KMS-11 (cell line): Measurements from ENCODE around the gene SLC22A23.
"Not testable (repeated sequence)": the region's sequence is repeated elsewhere in the genome, so short reads cannot be mapped to it uniquely, and the experiment has no call there.

ENCODE experiments used
- H2AFZ ChIP-seq: fragments of 200-600 bp; sonication (generic); 2 replicates; pipeline ENCODE4 v1.6.1; 2016; ENCODE audit warnings: antibody characterized with exemption, mixed run types, low read depth
- H3K27ac ChIP-seq: fragments of 200-600 bp; sonication (generic); 2 replicates; pipeline ENCODE4 v1.6.1; 2016; ENCODE audit warnings: mild to moderate bottlenecking, mixed run types
- H3K27me3 ChIP-seq: fragments of 200-600 bp; sonication (generic); 2 replicates; pipeline ENCODE4 v1.6.1; 2017; ENCODE audit warnings: mild to moderate bottlenecking, low read depth, mixed run types, moderate library complexity; ENCODE audit not compliant: insufficient read depth
- H3K36me3 ChIP-seq: fragments of 200-600 bp; sonication (generic); 2 replicates; pipeline ENCODE4 v1.6.1; 2017; ENCODE audit warnings: mild to moderate bottlenecking, mixed run types; ENCODE audit not compliant: insufficient read depth
- H3K4me1 ChIP-seq: fragments of 200-600 bp; sonication (generic); 2 replicates; pipeline ENCODE4 v1.6.1; 2016; ENCODE audit warnings: mild to moderate bottlenecking, low read depth, mixed run types; ENCODE audit not compliant: poor library complexity, severe bottlenecking
- H3K4me2 ChIP-seq: fragments of 200-600 bp; sonication (generic); 2 replicates; pipeline ENCODE4 v1.7.0; 2016; ENCODE audit warnings: mild to moderate bottlenecking, mixed run types
- H3K4me3 ChIP-seq: fragments of 200-600 bp; sonication (generic); IDR thresholded peaks from 2 replicates; pipeline ENCODE4 v1.6.1; 2017; ENCODE audit warnings: low read depth, low read length, mixed read lengths; ENCODE audit not compliant: insufficient read depth
- H3K79me2 ChIP-seq: fragments of 200-600 bp; sonication (generic); 2 replicates; pipeline ENCODE4 v1.6.1; 2016; ENCODE audit warnings: low read depth, mixed run types; ENCODE audit not compliant: insufficient read depth
- H3K9ac ChIP-seq: fragments of 200-600 bp; sonication (generic); 2 replicates; pipeline ENCODE4 v1.6.1; 2016; ENCODE audit warnings: mild to moderate bottlenecking, mixed run types
- H4K20me1 ChIP-seq: fragments of 200-600 bp; sonication (generic); 2 replicates; pipeline ENCODE4 v1.6.1; 2016; ENCODE audit warnings: mild to moderate bottlenecking, mixed run types; ENCODE audit not compliant: insufficient read depth
- CTCF ChIP-seq: fragments of 200-600 bp; sonication (generic); conservative IDR thresholded peaks from 2 replicates; pipeline ENCODE4 v1.6.1; 2017; ENCODE audit warnings: low read depth, mild to moderate bottlenecking, antibody characterized with exemption, low read length, moderate library complexity, mixed read lengths

Gene SLC22A23

GRCh38 chr6:3388786-3389185 lies 68.1 kb downstream of the SLC22A23 start:
- Histone ChIP-seq H4K20me1 (no peaks in the 10 kb centered on the region), H3K27me3 (no peaks in the 10 kb centered on the region), H3K4me1 (peaks cover 32% of the 10 kb centered on the region)

GRCh38 chr6:3386374-3386857 lies 70.4 kb downstream of the SLC22A23 start:
- Histone ChIP-seq H2AFZ (no peak overlapping the region), H3K36me3 (no peaks in the 10 kb centered on the region), H3K9ac (no peak overlapping the region), H3K4me3 (no peak overlapping the region), H3K27ac (no peak overlapping the region), H3K4me1 (peaks cover 41% of the 10 kb centered on the region), H3K79me2 (no peaks in the 10 kb centered on the region), H3K27me3 (no peaks in the 10 kb centered on the region), H4K20me1 (no peaks in the 10 kb centered on the region), H3K4me2 (no peak overlapping the region)
- TF ChIP-seq CTCF = no peak

More at GRCh38 chr6:3388786-3389185, 68.1 kb downstream of the SLC22A23 start:
- no peak overlapping the region for H3K9ac ChIP-seq
- no peaks in the 10 kb centered on the region for H3K79me2 ChIP-seq
- no peak overlapping the region for H3K4me2 ChIP-seq
- no peak overlapping the region for H3K4me3 ChIP-seq
- H3K27ac ChIP-seq = no peak overlapping the region
- TF ChIP-seq CTCF = no peak
- H2AFZ ChIP-seq = no peak overlapping the region
- H3K36me3 ChIP-seq = no peaks in the 10 kb centered on the region

GRCh38 chr6:3385660-3386151 lies 71.1 kb downstream of the SLC22A23 start:
- H3K27ac ChIP-seq = no peak overlapping the region
- no peaks in the 10 kb centered on the region for H4K20me1 ChIP-seq
- H3K79me2 ChIP-seq = no peaks in the 10 kb centered on the region
- H3K9ac ChIP-seq = no peak overlapping the region
- no peaks in the 10 kb centered on the region for H3K36me3 ChIP-seq
- no peak overlapping the region for H3K4me3 ChIP-seq
- H2AFZ ChIP-seq = no peak overlapping the region
- H3K4me1 ChIP-seq = peaks cover 41% of the 10 kb centered on the region
- H3K4me2 ChIP-seq = no peak overlapping the region
- H3K27me3 ChIP-seq = no peaks in the 10 kb centered on the region
- TF ChIP-seq CTCF = no peak

GRCh38 chr6:3385181-3385580 lies 71.7 kb downstream of the SLC22A23 start:
- not testable (repeated sequence) for H3K27ac ChIP-seq, H3K79me2 ChIP-seq, H3K27me3 ChIP-seq, H4K20me1 ChIP-seq, H3K4me3 ChIP-seq, H3K36me3 ChIP-seq, H3K9ac ChIP-seq, H3K4me2 ChIP-seq, H2AFZ ChIP-seq
- peaks cover 41% of the 10 kb centered on the region for H3K4me1 ChIP-seq

GRCh38 chr6:3384241-3385143 lies 72.4 kb downstream of the SLC22A23 start:
- H3K27ac ChIP-seq = no peak overlapping the region
- H3K4me1 ChIP-seq = peaks cover 41% of the 10 kb centered on the region
- H3K9ac ChIP-seq = no peak overlapping the region
- no peak for TF ChIP-seq CTCF
- H3K4me3 ChIP-seq = no peak overlapping the region
- H3K36me3 ChIP-seq = no peaks in the 10 kb centered on the region
- no peaks in the 10 kb centered on the region for H3K27me3 ChIP-seq
- H2AFZ ChIP-seq = no peak overlapping the region
- no peaks in the 10 kb centered on the region for H3K79me2 ChIP-seq
- H3K4me2 ChIP-seq = no peak overlapping the region
- no peaks in the 10 kb centered on the region for H4K20me1 ChIP-seq
